Colonic mucosa (tissue), 4 donors: ENCODE measurements around the gene CPEB1. TPM values are rescaled to one million over a fixed set of nuclear protein-coding genes. Genes with fewer than 3 reads are reported as not detected.
"Not testable (repeated sequence)": the region's sequence is repeated elsewhere in the genome, so short reads cannot be mapped to it uniquely, and the experiment has no call there.

ENCODE experiments used
- DNase-seq: peaks from one replicate; pipeline ENCODE4 v3.0.0-alpha.2; 2020
- H3K27ac ChIP-seq: fragments of 200-600 bp; one replicate; pipeline ENCODE4 v1.8.0; 2021
- H3K27me3 ChIP-seq: fragments of 200-600 bp; one replicate; pipeline ENCODE4 v1.8.0; 2021
- H3K36me3 ChIP-seq: fragments of 200-600 bp; one replicate; pipeline ENCODE4 v1.8.0; 2021
- H3K4me1 ChIP-seq: fragments of 200-600 bp; one replicate; pipeline ENCODE4 v1.8.0; 2021; ENCODE audit warnings: mild to moderate bottlenecking
- H3K4me3 ChIP-seq: fragments of 200-600 bp; one replicate; pipeline ENCODE4 v1.8.0; 2021
- H3K9ac ChIP-seq, 2 donors: one replicate each; pipeline ENCODE4 v1.7.0; 2013; ENCODE audit warnings: control low read depth in 2 of 2, low read depth in 2 of 2, low read length in 2 of 2
- H3K9me3 ChIP-seq: fragments of 200-600 bp; one replicate; pipeline ENCODE4 v1.8.0; 2021
- intact Hi-C: fragments of 100-400 bp; cut with DNase I; formaldehyde crosslinking; loops from one replicate; pipeline ENCODE4 v1.14.1; 2022
- total RNA-seq, 2 donors: library from RNA; stranded (reverse); fragmentation: NEBNext Ultra II Directional in 1 of 2; extraction: Animal tissue kit (Norgen Biotek cat#: 25700) in 1 of 2; gene quantifications; one replicate each; pipeline ENCODE4 v1.2.1, GENCODE V29; 2021
- TF ChIP-seq, protein P1 (sequence below): fragments of 200-600 bp; IDR thresholded peaks from one replicate; pipeline ENCODE4 v1.8.0; 2022; ENCODE audit warnings: antibody characterized with exemption, mild to moderate bottlenecking
- donor health status: healthy.
- donor health status: DM: no; HTN: no; CAD: no.
- donor health status: DM: no; HTN: no; CAD: no.

Gene CPEB1
- total RNA-seq, 2 donors from 2014 or later: 0.40 to 1.4 TPM

DNA sequence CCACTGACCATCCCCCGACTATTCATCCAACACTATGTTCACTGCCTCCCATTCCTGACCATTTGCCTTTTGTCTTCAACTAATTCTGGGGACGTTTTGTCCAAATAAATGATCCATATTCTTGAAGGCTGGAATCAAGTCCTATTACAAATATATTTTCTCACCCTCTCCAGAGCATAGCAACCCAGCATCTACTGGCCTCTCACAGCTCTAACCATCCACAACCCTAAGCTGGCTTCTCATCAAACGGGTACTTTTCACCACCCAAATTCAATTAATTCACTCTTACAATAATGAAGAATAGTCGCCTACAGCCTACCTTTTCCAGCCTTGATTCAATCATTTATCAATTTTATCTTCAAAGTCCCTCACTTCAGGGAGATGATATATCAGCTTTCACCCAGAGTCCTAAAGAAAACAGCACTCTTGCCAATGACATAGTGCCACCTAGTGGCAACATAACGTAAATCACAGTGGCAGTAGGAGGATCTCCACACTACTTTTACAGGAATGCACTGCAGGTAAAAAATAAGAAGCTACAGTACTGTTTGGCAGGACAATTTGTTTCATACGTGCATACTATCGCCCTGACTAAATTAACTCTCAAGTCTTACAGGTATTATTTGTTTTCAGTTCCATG lies 144.3 kb downstream of the CPEB1 start:
- H3K36me3 ChIP-seq, intact Hi-C loops, H3K4me1 ChIP-seq, H3K4me3 ChIP-seq, H3K9ac ChIP-seq, H3K27me3 ChIP-seq, H3K9me3 ChIP-seq, DNase-seq, H3K27ac ChIP-seq: not testable (repeated sequence)
- TF ChIP-seq, protein P1, sequence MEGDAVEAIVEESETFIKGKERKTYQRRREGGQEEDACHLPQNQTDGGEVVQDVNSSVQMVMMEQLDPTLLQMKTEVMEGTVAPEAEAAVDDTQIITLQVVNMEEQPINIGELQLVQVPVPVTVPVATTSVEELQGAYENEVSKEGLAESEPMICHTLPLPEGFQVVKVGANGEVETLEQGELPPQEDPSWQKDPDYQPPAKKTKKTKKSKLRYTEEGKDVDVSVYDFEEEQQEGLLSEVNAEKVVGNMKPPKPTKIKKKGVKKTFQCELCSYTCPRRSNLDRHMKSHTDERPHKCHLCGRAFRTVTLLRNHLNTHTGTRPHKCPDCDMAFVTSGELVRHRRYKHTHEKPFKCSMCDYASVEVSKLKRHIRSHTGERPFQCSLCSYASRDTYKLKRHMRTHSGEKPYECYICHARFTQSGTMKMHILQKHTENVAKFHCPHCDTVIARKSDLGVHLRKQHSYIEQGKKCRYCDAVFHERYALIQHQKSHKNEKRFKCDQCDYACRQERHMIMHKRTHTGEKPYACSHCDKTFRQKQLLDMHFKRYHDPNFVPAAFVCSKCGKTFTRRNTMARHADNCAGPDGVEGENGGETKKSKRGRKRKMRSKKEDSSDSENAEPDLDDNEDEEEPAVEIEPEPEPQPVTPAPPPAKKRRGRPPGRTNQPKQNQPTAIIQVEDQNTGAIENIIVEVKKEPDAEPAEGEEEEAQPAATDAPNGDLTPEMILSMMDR: peak; percentile 6

DNA sequence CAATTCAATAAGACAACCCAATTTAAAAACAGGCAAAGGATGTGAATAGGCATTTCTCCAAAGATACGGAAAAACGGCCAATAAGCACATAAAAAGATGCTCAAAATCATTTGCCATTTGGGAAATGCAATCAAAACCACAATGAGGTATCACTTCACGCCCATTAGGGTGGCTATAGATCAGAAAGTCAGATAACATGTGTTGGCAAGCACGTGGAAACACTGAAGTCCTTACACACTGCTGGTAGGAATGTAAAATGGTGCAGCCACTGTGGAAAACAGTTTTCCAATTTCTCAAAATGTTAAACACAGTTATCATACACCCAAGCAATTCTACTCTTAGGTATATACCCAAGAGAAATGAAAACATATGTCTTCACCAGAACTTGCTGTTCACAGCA lies 146.4 kb downstream of the CPEB1 start:
- H3K4me1 ChIP-seq, DNase-seq, H3K36me3 ChIP-seq, H3K27ac ChIP-seq, intact Hi-C loops, H3K9ac ChIP-seq, H3K27me3 ChIP-seq, H3K4me3 ChIP-seq, H3K9me3 ChIP-seq: not testable (repeated sequence)

DNA sequence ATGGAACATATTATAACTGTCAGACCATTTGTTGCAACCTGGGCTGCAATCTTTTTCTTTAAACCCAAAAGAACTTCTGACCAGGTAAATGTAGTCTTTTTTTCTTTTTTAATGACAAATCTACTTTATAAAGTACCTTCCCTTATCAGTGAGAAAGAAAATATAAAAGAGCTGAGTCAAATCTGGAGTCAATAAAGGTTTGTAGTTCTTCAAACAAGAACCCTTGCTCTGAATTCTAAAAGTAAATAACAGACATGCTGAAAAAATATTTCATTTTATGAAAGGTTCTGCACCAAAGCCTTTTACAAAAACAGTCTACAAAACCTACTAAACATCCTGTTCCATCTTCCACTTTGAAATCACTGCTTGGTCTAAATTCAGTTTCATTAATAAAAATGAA lies 149.2 kb downstream of the CPEB1 start:
- H3K9ac ChIP-seq, H3K27me3 ChIP-seq, DNase-seq, H3K9me3 ChIP-seq, H3K27ac ChIP-seq, H3K4me1 ChIP-seq, H3K4me3 ChIP-seq, intact Hi-C loops, H3K36me3 ChIP-seq: not testable (repeated sequence)

Other genes with a start within 250 kb of the CPEB1 start
- 1 to 10 TPM; 3.0 TPM for gene GOLGA6L9, start 217.5 kb downstream of the CPEB1 start, total RNA-seq
- 1,000 to 10,000 TPM in 1 of 2 donors, 100 to 1,000 TPM in 1; 909 to 1,247 TPM for gene RPS17, start 106.9 kb downstream of the CPEB1 start, total RNA-seq
- gene AP3B2, start 62.5 kb upstream of the CPEB1 start, total RNA-seq: 1 to 10 TPM in 1 of 2 donors, under 1 TPM in 1; 0.82 to 1.2 TPM
- gene FSD2, start 158.7 kb upstream of the CPEB1 start, total RNA-seq: not detected
- gene WHAMM, start 162.3 kb upstream of the CPEB1 start, total RNA-seq: 10 to 100 TPM; 11.9 to 13.1 TPM